HCT116 (cell line): ENCODE measurements around the gene ELP5. TPM values are rescaled to one million over a fixed set of nuclear protein-coding genes. Genes with fewer than 3 reads are reported as not detected.
A peak's percentile ranks its signal among the peaks of the same experiment; 100 is the strongest.

Experiments
- ATAC-seq: fragments of 200-7000 bp; cut with Tn5 transposase; 2 replicates; pipeline ENCODE4 v1.9.1; 2020; ENCODE audit warnings: mild to moderate bottlenecking, moderate library complexity
- BruUV-seq: library from RNA; stranded (reverse); fragments of 400-500 nt; replicated peaks from 2 replicates; lab custom pipeline; 2021; lab: Mats Ljungman, UMichigan
- CTCF ChIA-PET: fragments of 300-600 bp; sonication (Branson Sonifier 250); formaldehyde crosslinking; loops from one replicate; lab custom pipeline; 2021; ENCODE audit warnings: antibody characterized with exemption; lab: Charles Lee
- POLR2A ChIA-PET: fragments of 300-600, 350-600 bp; sonication (Branson Sonifier 250); formaldehyde crosslinking; loops from one replicate; lab custom pipeline; 2021; ENCODE audit warnings: antibody characterized with exemption; lab: Charles Lee
- RAD21 ChIA-PET, 2 experiments: fragments of 300-600 bp; sonication (Branson Sonifier 250); formaldehyde crosslinking; loops; one replicate each; lab custom pipeline; 2023; ENCODE audit warnings: low total read pairs in 2 of 2; ENCODE audit not compliant: uncharacterized antibody in 2 of 2, unreplicated experiment in 2 of 2, low non-redundant PET in 1 of 2; lab: Charles Lee
- DNase-seq: peaks from one replicate; pipeline ENCODE4 v3.0.0-alpha.2; 2010; ENCODE audit warnings: low read depth, low spot score
- H2AFZ ChIP-seq: fragments of 200-600 bp; shearing (Covaris generic), sonication (generic); 2 replicates; pipeline ENCODE4 v1.6.1; 2017; ENCODE audit warnings: low read depth, mixed run types, mixed read lengths, antibody characterized with exemption, low read length; ENCODE audit not compliant: poor library complexity, severe bottlenecking
- H3K27ac ChIP-seq: 2 replicates; pipeline ENCODE4 v1.5.1; 2012; ENCODE audit warnings: low read depth, low read length
- H3K27me3 ChIP-seq: fragments of 200-600 bp; sonication (generic); 2 replicates; pipeline ENCODE4 v1.6.1; 2016; ENCODE audit warnings: mixed run types, low read length, mixed read lengths; ENCODE audit not compliant: insufficient read depth
- H3K36me3 ChIP-seq, 2 experiments: fragments of 200-500 bp in 1 of 2; fragments of 200-600 bp in 1 of 2; sonication (Bioruptor generic) in 1 of 2; sonication (generic) in 1 of 2; 2 replicates each; pipeline versions ENCODE4 v1.5.1 to v1.6.1; 2014 to 2016; ENCODE audit warnings: low read length in 2 of 2, inconsistent platforms in 1 of 2, mixed read lengths in 1 of 2, mixed run types in 1 of 2; ENCODE audit not compliant: insufficient read depth in 2 of 2, control insufficient read depth in 1 of 2
- H3K4me1 ChIP-seq, 2 experiments: fragments of 200-600 bp in 1 of 2; sonication (generic) in 1 of 2; 2 replicates each; pipeline versions ENCODE4 v1.5.1 to v1.6.1; 2012 to 2017; ENCODE audit warnings: low read length in 2 of 2, inconsistent platforms in 1 of 2, mild to moderate bottlenecking in 1 of 2, mixed read lengths in 1 of 2, mixed run types in 1 of 2, moderate library complexity in 1 of 2; ENCODE audit not compliant: insufficient read depth in 2 of 2, control insufficient read depth in 1 of 2
- H3K4me2 ChIP-seq: fragments of 200-600 bp; sonication (generic); 2 replicates; pipeline ENCODE4 v1.6.1; 2017; ENCODE audit warnings: mixed run types, low read length, mixed read lengths
- H3K4me3 ChIP-seq, 2 experiments: fragments of 200-600 bp in 1 of 2; sonication (generic) in 1 of 2; replicated peaks in 1 of 2; 2 replicates each; pipeline ENCODE4 v1.5.1; 2011 to 2016; ENCODE audit warnings: low read length in 2 of 2, control low read depth in 1 of 2, low read depth in 1 of 2, mild to moderate bottlenecking in 1 of 2, mixed read lengths in 1 of 2, mixed run types in 1 of 2
- H3K79me2 ChIP-seq: fragments of 200-600 bp; sonication (generic); 2 replicates; pipeline ENCODE4 v1.6.1; 2017; ENCODE audit warnings: mild to moderate bottlenecking, mixed run types, low read length, moderate library complexity, mixed read lengths; ENCODE audit not compliant: insufficient read depth
- H3K9ac ChIP-seq: fragments of 200-600 bp; sonication (generic); 2 replicates; pipeline ENCODE4 v1.6.1; 2016; ENCODE audit warnings: low read length, mixed read lengths
- H3K9me2 ChIP-seq: fragments of 200-600 bp; sonication (generic), shearing (Covaris generic); 2 replicates; pipeline ENCODE4 v1.6.1; 2017; ENCODE audit warnings: mixed run types, mild to moderate bottlenecking, moderate library complexity; ENCODE audit not compliant: insufficient read depth
- H3K9me3 ChIP-seq, 2 experiments: fragments of 200-500 bp in 1 of 2; fragments of 200-600 bp in 1 of 2; sonication (Bioruptor generic) in 1 of 2; sonication (generic) in 1 of 2; 2 replicates each; pipeline ENCODE4 v1.6.1; 2014 to 2017; ENCODE audit warnings: low read length in 2 of 2, mixed read lengths in 2 of 2, inconsistent platforms in 1 of 2, low read depth in 1 of 2, mild to moderate bottlenecking in 1 of 2, mixed run types in 1 of 2, moderate library complexity in 1 of 2; ENCODE audit not compliant: control insufficient read depth in 1 of 2, insufficient read depth in 1 of 2
- H4K20me1 ChIP-seq: fragments of 200-600 bp; sonication (generic), shearing (Covaris generic); 2 replicates; pipeline ENCODE4 v1.6.1; 2017; ENCODE audit warnings: mixed run types, mild to moderate bottlenecking, moderate library complexity; ENCODE audit not compliant: insufficient read depth
- ATF3 ChIP-seq: IDR thresholded peaks from 2 replicates; pipeline ENCODE4 v1.6.1; 2012
- EGR1 ChIP-seq: IDR thresholded peaks from 2 replicates; pipeline ENCODE4 v1.6.1; 2012; ENCODE audit warnings: low read depth
- JUND ChIP-seq: IDR thresholded peaks from 2 replicates; pipeline ENCODE4 v1.6.1; 2012
- MAX ChIP-seq: IDR thresholded peaks from 2 replicates; pipeline ENCODE4 v1.6.1; 2012
- SIN3A ChIP-seq: IDR thresholded peaks from 2 replicates; pipeline ENCODE4 v1.6.1; 2012; ENCODE audit warnings: low read depth
- TCF7L2 ChIP-seq: IDR thresholded peaks from 2 replicates; pipeline ENCODE4 v1.7.0; 2011; ENCODE audit warnings: borderline replicate concordance, inconsistent platforms; ENCODE audit not compliant: insufficient read depth, insufficient read length; ENCODE audit errors: extremely low read depth
- ZFX ChIP-seq: fragments of 450-650 bp; IDR thresholded peaks from 2 replicates; pipeline ENCODE4 v1.6.1; 2017
- intact Hi-C: fragments of 100-400 bp; cut with micrococcal nuclease; formaldehyde crosslinking; loops from 2 replicates; pipeline ENCODE4 v1.10.0; 2022
- total RNA-seq: library from RNA; stranded (reverse); gene quantifications from one replicate; pipeline ENCODE4 v1.2.1, GENCODE V29; 2021; ENCODE audit not compliant: unreplicated experiment

ELP5 gene
- total RNA-seq, 1 experiment from 2014 or later, result 81.7 TPM

GRCh38 chr17:7248796-7249195 is 3.2 kb upstream of the ELP5 start:
- TF ChIP-seq TCF7L2 (no peak), JUND (no peak), SIN3A (no peak), EGR1 (no peak), ATF3 (no peak)
- TF ChIP-seq, all 23 proteins: peak for 0
- H2AFZ ChIP-seq, result no peak overlapping the region
- DNase-seq, result no peak
- H3K79me2 ChIP-seq, result peaks cover 70% of the 10 kb centered on the region
- POLR2A ChIA-PET, result interaction anchor here (0.7 kb wide), 1 partner anchor 1000 kb away, joined by 3 read pairs; the partner anchor contains the start of gene PFAS
- ATAC-seq, result no peak
- no peaks in the 10 kb centered on the region for H3K27me3 ChIP-seq
- no peaks in the 10 kb centered on the region for H3K9me2 ChIP-seq
- intact Hi-C loops, result no loop called here
- H3K9me3 ChIP-seq, result no peaks in the 10 kb centered on the region
- no peak overlapping the region for H3K4me3 ChIP-seq
- H3K4me1 ChIP-seq, result peaks cover 13 to 25% of the 10 kb centered on the region in 2 experiments
- H3K36me3 ChIP-seq, result peaks cover 14 to 27% of the 10 kb centered on the region in 2 experiments; a peak in 3 of 4 replicates
- no peak overlapping the region for H3K4me2 ChIP-seq
- 0 out of 2 replicates have a peak overlapping the region, but pooled peaks have one; percentile 4 for H3K9ac ChIP-seq
- no TSS peak for BruUV-seq
- RAD21 ChIA-PET, result no interaction called here
- H3K27ac ChIP-seq, result no peak overlapping the region
- H4K20me1 ChIP-seq, result no peaks in the 10 kb centered on the region
- CTCF ChIA-PET, result interaction anchor here (1.9 kb wide), 1 partner anchor 28 kb away, joined by 5 read pairs; no protein-coding TSS in a partner anchor

- H3K9me2 ChIP-seq, result no peaks in the 10 kb centered on the region
- H3K9me3 ChIP-seq, result no peaks in the 10 kb centered on the region
- no peak overlapping the region for H3K4me3 ChIP-seq
- ChIA-PET POLR2A (no interaction called here), CTCF (no interaction called here), RAD21 (no interaction called here)
- H3K79me2 ChIP-seq, result peaks cover 74% of the 10 kb centered on the region
- peak overlapping the region; percentile 21; the same call in 1 of the 2 replicates for H3K4me2 ChIP-seq
- H3K9ac ChIP-seq, result peak overlapping the region; percentile 99; the same call in 1 of the 2 replicates
- H3K4me1 ChIP-seq, result peaks cover 13 to 25% of the 10 kb centered on the region in 2 experiments
- BruUV-seq, result no TSS peak
- H3K27ac ChIP-seq, result peak overlapping the region; percentile 22; the same call in 1 of the 2 replicates
- no peak for DNase-seq
- H2AFZ ChIP-seq, result no peak overlapping the region
- H3K27me3 ChIP-seq, result no peaks in the 10 kb centered on the region
- TF ChIP-seq ZFX, result no peak
- no peak for TF ChIP-seq MAX
- no peaks in the 10 kb centered on the region for H4K20me1 ChIP-seq
- peaks cover 17 to 22% of the 10 kb centered on the region in 2 experiments; a peak in 3 of 4 replicates for H3K36me3 ChIP-seq
- no peak for ATAC-seq
- intact Hi-C loops, result no loop called here
These were observed 2.8 kb upstream of the ELP5 start for GRCh38 chr17:7249214-7249613.
